Endothelial cell of umbilical vein (primary cell): Measurements from ENCODE around the gene ST3GAL5. TPM values are rescaled to one million over a fixed set of nuclear protein-coding genes. Genes with fewer than 3 reads are reported as not detected.

Source experiments
- BruUV-seq: library from RNA; stranded (reverse); fragments of 400-500 nt; replicated peaks from 2 replicates; lab custom pipeline; 2021; lab: Mats Ljungman, UMichigan
- CTCF ChIA-PET: fragments of 300-600, 350-600 bp; sonication (Branson Sonifier 250); formaldehyde crosslinking; loops from one replicate; lab custom pipeline; 2021; ENCODE audit warnings: antibody characterized with exemption, inconsistent platforms; lab: Charles Lee
- POLR2A ChIA-PET: fragments of 300-600, 350-600 bp; sonication (Branson Sonifier 250); formaldehyde crosslinking; loops from one replicate; lab custom pipeline; 2021; ENCODE audit warnings: antibody characterized with exemption, inconsistent platforms; lab: Charles Lee
- DNase-seq: peaks from one replicate; pipeline ENCODE4 v3.0.0-alpha.2; 2011; ENCODE audit warnings: low read depth, low spot score
- FAIRE-seq: peaks from 2 replicates; lab custom pipeline; 2011; peaks lifted over from hg19 to GRCh38; lab: Jason Lieb, UNC
- H2AFZ ChIP-seq: 2 replicates; pipeline ENCODE4 v1.6.0; 2012; ENCODE audit warnings: low read depth, low read length, control low read depth, inconsistent platforms
- H3K27ac ChIP-seq: 2 replicates; pipeline ENCODE4 v1.5.1; 2011; ENCODE audit warnings: low read depth, mild to moderate bottlenecking, control low read depth, low read length, moderate library complexity; ENCODE audit not compliant: insufficient read depth
- H3K27me3 ChIP-seq, 2 experiments: 2 replicates each; pipeline versions ENCODE4 v1.6.0 to v1.6.1; 2011; ENCODE audit warnings: low read length in 2 of 2, mixed read lengths in 1 of 2; ENCODE audit not compliant: control insufficient read depth in 2 of 2, insufficient read depth in 2 of 2
- H3K36me3 ChIP-seq, 2 experiments: 2 replicates in 1 of 2; 3 replicates in 1 of 2; pipeline ENCODE4 v1.5.1; 2011; ENCODE audit warnings: low read length in 2 of 2, mild to moderate bottlenecking in 1 of 2, moderate library complexity in 1 of 2; ENCODE audit not compliant: control insufficient read depth in 2 of 2, insufficient read depth in 2 of 2; ENCODE audit errors: extremely low read depth in 1 of 2
- H3K4me1 ChIP-seq: 3 replicates; pipeline ENCODE4 v1.5.1; 2011; ENCODE audit warnings: mild to moderate bottlenecking, low read length; ENCODE audit not compliant: control insufficient read depth, insufficient read depth; ENCODE audit errors: extremely low read depth
- H3K4me2 ChIP-seq: 2 replicates; pipeline ENCODE4 v1.6.1; 2011; ENCODE audit warnings: low read length, control low read depth, mixed read lengths; ENCODE audit not compliant: insufficient read depth
- H3K4me3 ChIP-seq, 3 experiments: fragments of 200-600 bp in 1 of 3; sonication (generic), shearing (Covaris generic) in 1 of 3; replicated peaks in 1 of 3; 2 replicates each; pipeline ENCODE4 v1.5.1; 2011 to 2016; ENCODE audit warnings: control low read depth in 3 of 3, low read length in 3 of 3, mild to moderate bottlenecking in 2 of 3, inconsistent platforms in 1 of 3, low read depth in 1 of 3, moderate library complexity in 1 of 3; ENCODE audit not compliant: insufficient read depth in 1 of 3
- H3K79me2 ChIP-seq: 2 replicates; pipeline ENCODE4 v1.6.0; 2012; ENCODE audit warnings: low read length, inconsistent platforms; ENCODE audit not compliant: control insufficient read depth, insufficient read depth
- H3K9ac ChIP-seq: replicated peaks from 2 replicates; pipeline ENCODE3; 2011; ENCODE audit warnings: low read length, control low read depth; ENCODE audit not compliant: insufficient read depth; ENCODE audit errors: extremely low read depth
- H3K9me1 ChIP-seq: replicated peaks from 3 replicates; pipeline ENCODE4 v1.6.0; 2011; ENCODE audit warnings: mild to moderate bottlenecking, low read length; ENCODE audit not compliant: control insufficient read depth, insufficient read depth; ENCODE audit errors: extremely low read depth
- H3K9me3 ChIP-seq: replicated peaks from 2 replicates; pipeline ENCODE4 v1.5.1; 2012; ENCODE audit warnings: low read length, inconsistent platforms; ENCODE audit not compliant: control insufficient read depth, insufficient read depth
- H4K20me1 ChIP-seq: replicated peaks from 2 replicates; pipeline ENCODE3; 2011; ENCODE audit warnings: mild to moderate bottlenecking, low read length; ENCODE audit not compliant: control insufficient read depth, insufficient read depth; ENCODE audit errors: extremely low read depth
- CTCF ChIP-seq, 2 donors: IDR thresholded peaks; 1 replicate in 1 of 2; 2 replicates in 1 of 2; pipeline ENCODE4 v1.5.1; 2011; ENCODE audit warnings: low read length in 2 of 2, mild to moderate bottlenecking in 2 of 2, moderate library complexity in 2 of 2, control low read depth in 1 of 2, inconsistent platforms in 1 of 2, low read depth in 1 of 2; ENCODE audit not compliant: insufficient read depth in 1 of 2; ENCODE audit errors: extremely low read depth in 1 of 2
- EZH2 ChIP-seq: IDR thresholded peaks from 2 replicates; pipeline ENCODE4 v1.6.1; 2012; ENCODE audit warnings: borderline replicate concordance, low read depth, mild to moderate bottlenecking, moderate library complexity, low read length, inconsistent platforms; ENCODE audit not compliant: severe bottlenecking
- FOS ChIP-seq: IDR thresholded peaks from 2 replicates; pipeline ENCODE4 v1.6.1; 2011; ENCODE audit warnings: mild to moderate bottlenecking, low read length, moderate library complexity, borderline replicate concordance; ENCODE audit not compliant: insufficient read depth
- GATA2 ChIP-seq: IDR thresholded peaks from 2 replicates; pipeline ENCODE4 v1.7.0; 2011; ENCODE audit warnings: low read depth, mild to moderate bottlenecking, moderate library complexity, mixed read lengths, low read length; ENCODE audit not compliant: insufficient read length, insufficient read depth
- JUN ChIP-seq: IDR thresholded peaks from 2 replicates; pipeline ENCODE4 v1.6.1; 2011; ENCODE audit warnings: borderline replicate concordance, low read depth; ENCODE audit not compliant: insufficient read length, insufficient read depth
- MAX ChIP-seq: IDR thresholded peaks from 2 replicates; pipeline ENCODE4 v1.6.1; 2011; ENCODE audit not compliant: insufficient read depth, insufficient read length
- MYC ChIP-seq: IDR thresholded peaks from one replicate; pipeline ENCODE4 v1.6.1; 2011; ENCODE audit warnings: mild to moderate bottlenecking, low read depth, low read length
- POLR2A ChIP-seq: IDR thresholded peaks from 2 replicates; pipeline ENCODE4 v1.6.1; 2012; ENCODE audit warnings: low read depth, mild to moderate bottlenecking, control low read depth, low read length
- POLR2AphosphoS5 ChIP-seq: IDR thresholded peaks from 2 replicates; pipeline ENCODE4 v1.6.1; 2012; ENCODE audit warnings: low read depth, mild to moderate bottlenecking, control low read depth, low read length, moderate library complexity; ENCODE audit not compliant: insufficient read depth
- dilution Hi-C: fragments of 300-500 bp; cut with MboI; formaldehyde crosslinking; loops from one replicate; pipeline ENCODE4 v1.15.0; 2019; ENCODE audit warnings: low sequenced_read_pairs; ENCODE audit not compliant: extremely low pct_ligation_motif_present
- intact Hi-C: fragments of 100-400 bp; cut with micrococcal nuclease; formaldehyde crosslinking; loops from one replicate; pipeline ENCODE4 v1.10.0; 2022
- polyA plus RNA-seq, 4 experiments: library from polyadenylated mRNA; depleted of rRNA in 3 of 4; stranded (reverse) in 3 of 4; unstranded in 1 of 4; fragments of >200 nt; gene quantifications; 2 replicates each; pipeline versions ENCODE4 v1.2.1 to v1.2.3, GENCODE V29; 2011 to 2012; ENCODE audit warnings: missing spikeins in 1 of 4
- total RNA-seq: library from RNA; stranded (reverse); gene quantifications from 2 replicates; pipeline ENCODE4 v1.2.3, GENCODE V29; 2021

The ST3GAL5 gene
- total and polyA plus RNA-seq, 2 donors (not counting 3 experiments of a cell fraction or from before 2014, with no cell fraction given): 9.5 to 16.0 TPM

GRCh38 chr2:85791704-85792565, 96.9 kb downstream of the ST3GAL5 start:
- Histone ChIP-seq H3K9me3 (no peaks in the 10 kb centered on the region), H3K4me1 (peaks cover 25% of the 10 kb centered on the region), H2AFZ (no peak overlapping the region), H3K36me3 (peaks cover 0 to 2% of the 10 kb centered on the region in 2 experiments), H3K9me1 (no peaks in the 10 kb centered on the region), H4K20me1 (no peaks in the 10 kb centered on the region), H3K79me2 (no peaks in the 10 kb centered on the region), H3K27me3 (no peaks in the 10 kb centered on the region), H3K9ac (no peak overlapping the region), H3K4me2 (peak overlapping the region; percentile 4), H3K27ac (peak overlapping the region; percentile 49), H3K4me3 (no peak overlapping the region)
- intact Hi-C loops (no loop called here), dilution Hi-C loops (no loop called here)
- TF ChIP-seq POLR2A (no peak), MAX (no peak), MYC (no peak), EZH2 (no peak), FOS (no peak), GATA2 (no peak), JUN (no peak), POLR2AphosphoS5 (no peak), CTCF (IDR thresholded peaks at IDR 0.05; ENCODE audit: extremely low read depth in 1 of 2, insufficient read depth in 1 of 2, low read depth in 1 of 2, low read length in 2 of 2) (no peak)
- no peak for FAIRE-seq
- ChIA-PET POLR2A (interaction anchor here (0.6 to 1.0 kb wide), 2 partner anchors 8 to 16 kb away, joined by 3 to 4 read pairs; no protein-coding TSS in a partner anchor), CTCF (interaction anchor here (0.7 to 2.2 kb wide), 6 partner anchors 9 to 63 kb away, joined by 3 to 9 read pairs (median 4); partner anchors contain the start of gene ATOH8)
- BruUV-seq: no TSS peak
- no peak for DNase-seq
